AG04450 (cell line): ENCODE results near the gene LSAMP. TPM values are rescaled to one million over a fixed set of nuclear protein-coding genes. Genes with fewer than 3 reads are reported as not detected.
"Not testable (repeated sequence)": the region's sequence is repeated elsewhere in the genome, so short reads cannot be mapped to it uniquely, and the experiment has no call there.

Experiments
- CTCF ChIA-PET: fragments of 300-600, 350-600 bp; formaldehyde crosslinking; extraction: SDS; loops from one replicate; lab custom pipeline; 2022; ENCODE audit warnings: antibody characterized with exemption, inconsistent platforms; lab: Charles Lee
- POLR2A ChIA-PET: fragments of 350-600 bp; formaldehyde crosslinking; extraction: SDS; loops from one replicate; lab custom pipeline; 2021; ENCODE audit warnings: antibody characterized with exemption, inconsistent platforms; lab: Yijun Ruan, JAX
- DNase-seq: peaks from one replicate; pipeline ENCODE4 v3.0.0-alpha.2; 2011; ENCODE audit warnings: low read depth, low spot score
- H3K27ac ChIP-seq: one replicate; pipeline ENCODE4 v1.5.1; 2012; ENCODE audit warnings: low read depth, low read length, control low read depth
- H3K27me3 ChIP-seq: one replicate; pipeline ENCODE4 v1.6.0; 2012; ENCODE audit warnings: low read length; ENCODE audit not compliant: control insufficient read depth, insufficient read depth
- H3K4me3 ChIP-seq: 2 replicates; pipeline ENCODE4 v1.5.1; 2011; ENCODE audit warnings: mild to moderate bottlenecking, low read depth, low read length, control low read depth
- H3K9me3 ChIP-seq: 2 replicates; pipeline ENCODE4 v1.5.1; 2012; ENCODE audit warnings: low read length; ENCODE audit not compliant: control insufficient read depth, insufficient read depth
- polyA plus RNA-seq: library from polyadenylated mRNA; depleted of rRNA; stranded (reverse); fragments of >200 nt; gene quantifications from 2 replicates; pipeline ENCODE4 v1.2.3, GENCODE V29; 2011
- TF ChIP-seq, protein P1 (sequence below): IDR thresholded peaks from 2 replicates; pipeline ENCODE4 v1.5.1; 2011; ENCODE audit warnings: low read depth, low read length, control low read depth, inconsistent platforms

Gene LSAMP
- polyA plus RNA-seq, 1 experiment, result 25.1 TPM

DNA sequence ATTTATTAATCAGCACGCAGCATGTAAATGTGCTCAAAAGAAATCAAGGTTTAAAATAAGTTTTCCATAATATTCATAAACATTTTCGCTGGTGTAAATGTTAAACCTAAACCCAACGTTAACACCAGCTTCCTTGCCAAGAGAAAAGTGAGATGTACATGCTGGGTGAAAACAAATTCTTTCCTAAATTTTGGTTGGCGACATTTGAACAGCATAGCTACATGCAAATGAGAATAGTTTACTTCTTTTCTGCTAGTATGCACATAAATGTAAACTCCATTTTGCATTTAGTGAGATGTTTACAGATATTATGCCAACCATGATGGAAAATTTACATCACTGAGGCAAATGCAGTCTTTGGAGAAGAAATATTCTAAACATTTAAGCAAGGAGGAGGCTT lies 639.8 kb downstream of the LSAMP start:
- Histone ChIP-seq H3K27ac (no peak overlapping the region), H3K9me3 (no peaks in the 10 kb centered on the region), H3K27me3 (no peaks in the 10 kb centered on the region), H3K4me3 (no peak overlapping the region)
- TF ChIP-seq, protein P1, sequence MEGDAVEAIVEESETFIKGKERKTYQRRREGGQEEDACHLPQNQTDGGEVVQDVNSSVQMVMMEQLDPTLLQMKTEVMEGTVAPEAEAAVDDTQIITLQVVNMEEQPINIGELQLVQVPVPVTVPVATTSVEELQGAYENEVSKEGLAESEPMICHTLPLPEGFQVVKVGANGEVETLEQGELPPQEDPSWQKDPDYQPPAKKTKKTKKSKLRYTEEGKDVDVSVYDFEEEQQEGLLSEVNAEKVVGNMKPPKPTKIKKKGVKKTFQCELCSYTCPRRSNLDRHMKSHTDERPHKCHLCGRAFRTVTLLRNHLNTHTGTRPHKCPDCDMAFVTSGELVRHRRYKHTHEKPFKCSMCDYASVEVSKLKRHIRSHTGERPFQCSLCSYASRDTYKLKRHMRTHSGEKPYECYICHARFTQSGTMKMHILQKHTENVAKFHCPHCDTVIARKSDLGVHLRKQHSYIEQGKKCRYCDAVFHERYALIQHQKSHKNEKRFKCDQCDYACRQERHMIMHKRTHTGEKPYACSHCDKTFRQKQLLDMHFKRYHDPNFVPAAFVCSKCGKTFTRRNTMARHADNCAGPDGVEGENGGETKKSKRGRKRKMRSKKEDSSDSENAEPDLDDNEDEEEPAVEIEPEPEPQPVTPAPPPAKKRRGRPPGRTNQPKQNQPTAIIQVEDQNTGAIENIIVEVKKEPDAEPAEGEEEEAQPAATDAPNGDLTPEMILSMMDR, result no peak
- ChIA-PET POLR2A (interaction anchor here (0.9 to 1.8 kb wide), 3 partner anchors 15 to 20 kb away, joined by 4 to 21 read pairs (median 5); no protein-coding TSS in a partner anchor), CTCF (interaction anchor here (1.1 to 3.8 kb wide), 2 partner anchors 10 to 21 kb away, joined by 5 to 34 read pairs; no protein-coding TSS in a partner anchor)
- DNase-seq, result no peak

DNA sequence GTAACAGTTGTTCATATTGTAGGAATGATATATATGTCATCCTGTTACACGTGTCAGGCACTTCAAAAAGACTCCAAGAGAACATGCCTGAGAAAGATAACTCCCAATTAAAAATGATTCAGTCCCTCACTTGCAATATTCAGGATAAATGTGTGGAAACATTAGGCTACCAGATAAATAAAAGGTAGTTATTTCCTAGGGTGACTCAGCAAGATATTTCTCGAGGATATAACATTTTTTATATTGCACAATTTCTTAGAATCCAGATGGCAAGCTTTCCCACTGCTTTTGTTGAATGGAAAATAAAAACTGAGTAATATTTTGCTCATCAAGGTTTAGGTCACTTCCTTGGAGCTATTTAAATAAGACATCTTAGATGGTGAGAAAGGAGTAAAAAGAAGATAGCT lies 640.6 kb downstream of the LSAMP start:
- TF ChIP-seq, protein P1, result no peak
- POLR2A ChIA-PET, result interaction anchor here (0.9 to 1.8 kb wide), 3 partner anchors 14 to 20 kb away, joined by 4 to 21 read pairs (median 5); no protein-coding TSS in a partner anchor
- peak overlapping the region; percentile 10; the same call in 1 of the 2 replicates for H3K4me3 ChIP-seq
- H3K9me3 ChIP-seq, result no peaks in the 10 kb centered on the region
- peak overlapping the region; percentile 95 for H3K27ac ChIP-seq
- CTCF ChIA-PET, result interaction anchor here (0.7 to 3.8 kb wide), 3 partner anchors 10 to 588 kb away, joined by 3 to 34 read pairs (median 5); no protein-coding TSS in a partner anchor
- no peaks in the 10 kb centered on the region for H3K27me3 ChIP-seq
- no peak for DNase-seq

DNA sequence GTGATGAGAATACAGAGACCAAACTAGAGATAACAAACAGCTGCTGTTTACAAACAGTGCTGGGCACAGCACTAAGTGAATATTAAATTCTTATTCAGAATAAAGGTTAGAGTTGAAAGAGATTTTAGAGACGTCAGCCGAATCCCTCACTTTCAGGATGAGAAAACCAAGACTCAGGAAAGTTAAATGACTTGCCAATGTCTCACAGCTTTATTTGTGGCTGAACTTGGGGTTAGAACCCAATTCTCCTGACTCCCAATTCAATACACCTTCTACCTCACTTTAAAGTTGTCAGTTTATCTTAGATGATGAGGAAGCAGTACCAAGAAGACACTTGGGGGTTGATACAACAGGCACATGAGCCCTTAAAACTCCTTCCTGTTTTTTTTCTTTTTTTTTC lies 641.1 kb downstream of the LSAMP start:
- H3K27ac ChIP-seq, result peak overlapping the region; percentile 73
- H3K27me3 ChIP-seq, result no peaks in the 10 kb centered on the region
- DNase-seq, result no peak
- ChIA-PET CTCF (interaction anchor here (0.7 to 3.8 kb wide), 3 partner anchors 11 to 587 kb away, joined by 3 to 34 read pairs (median 5); no protein-coding TSS in a partner anchor), POLR2A (interaction anchor here (0.7 to 1.8 kb wide), 2 partner anchors 15 to 20 kb away, joined by 3 to 21 read pairs; no protein-coding TSS in a partner anchor)
- no peak overlapping the region for H3K4me3 ChIP-seq
- TF ChIP-seq, protein P1, result no peak
- no peaks in the 10 kb centered on the region for H3K9me3 ChIP-seq

DNA sequence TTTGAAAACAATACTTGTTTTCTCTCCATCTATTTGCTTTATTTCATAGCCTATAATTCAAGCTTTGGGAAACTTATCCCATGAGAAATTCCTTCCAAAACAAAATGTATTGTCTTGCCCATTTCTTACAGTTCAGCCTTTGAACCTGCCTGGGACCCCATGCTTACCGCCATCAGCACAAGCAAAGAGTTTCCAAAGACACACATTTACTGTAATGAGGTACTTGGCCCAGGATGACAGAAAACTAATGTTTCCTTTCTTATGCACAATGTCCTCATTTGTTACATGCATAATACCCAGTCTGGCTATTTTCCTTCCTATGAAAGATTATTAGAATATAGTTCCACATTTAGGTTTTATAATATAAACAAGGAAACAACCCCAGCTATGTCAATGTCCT lies 641.6 kb downstream of the LSAMP start:
- H3K27ac ChIP-seq, result no peak overlapping the region
- TF ChIP-seq, protein P1, result no peak
- POLR2A ChIA-PET, result interaction anchor here (0.6 to 0.7 kb wide), 2 partner anchors 19 to 20 kb away, joined by 3 read pairs; no protein-coding TSS in a partner anchor

DNA sequence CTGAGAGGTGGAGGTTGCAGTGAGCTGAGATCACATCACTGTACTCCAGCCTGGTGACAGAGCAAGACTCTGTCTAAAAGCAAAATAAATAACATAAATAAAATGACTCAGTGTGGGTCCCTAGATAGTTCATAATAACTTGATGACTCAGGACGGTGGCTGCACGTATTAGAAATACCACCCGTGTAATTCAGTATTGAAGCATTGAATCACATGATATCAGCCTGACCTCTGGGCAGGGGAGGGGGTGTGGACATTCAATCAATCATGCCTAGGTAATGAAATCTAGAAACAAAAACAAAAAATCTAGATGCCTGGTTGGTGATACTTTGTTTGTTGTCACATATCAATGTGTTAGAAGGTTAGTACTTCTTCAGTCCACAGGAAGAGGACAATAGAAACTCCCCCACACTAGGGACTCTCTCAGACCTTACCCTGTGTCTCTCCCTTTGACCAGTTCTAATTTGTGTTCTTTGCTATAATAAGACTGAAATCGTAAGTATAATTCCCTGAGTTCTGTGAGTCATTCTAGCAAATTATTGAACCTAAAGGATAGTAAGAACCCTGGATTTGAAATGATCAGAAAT lies 644.7 kb downstream of the LSAMP start:
- ChIA-PET POLR2A (no interaction called here), CTCF (no interaction called here)
- Histone ChIP-seq H3K27me3 (no peaks in the 10 kb centered on the region), H3K9me3 (no peaks in the 10 kb centered on the region), H3K4me3 (no peak overlapping the region), H3K27ac (no peak overlapping the region)
- TF ChIP-seq, protein P1, result no peak
- DNase-seq, result no peak

More for the DNA sequence above, 641.6 kb downstream of the LSAMP start:
- DNase-seq, result no peak
- Histone ChIP-seq H3K9me3 (no peaks in the 10 kb centered on the region), H3K4me3 (no peak overlapping the region), H3K27me3 (no peaks in the 10 kb centered on the region)
- CTCF ChIA-PET, result interaction anchor here (0.9 to 3.8 kb wide), 4 partner anchors 12 to 586 kb away, joined by 3 to 34 read pairs (median 5); no protein-coding TSS in a partner anchor

DNA sequence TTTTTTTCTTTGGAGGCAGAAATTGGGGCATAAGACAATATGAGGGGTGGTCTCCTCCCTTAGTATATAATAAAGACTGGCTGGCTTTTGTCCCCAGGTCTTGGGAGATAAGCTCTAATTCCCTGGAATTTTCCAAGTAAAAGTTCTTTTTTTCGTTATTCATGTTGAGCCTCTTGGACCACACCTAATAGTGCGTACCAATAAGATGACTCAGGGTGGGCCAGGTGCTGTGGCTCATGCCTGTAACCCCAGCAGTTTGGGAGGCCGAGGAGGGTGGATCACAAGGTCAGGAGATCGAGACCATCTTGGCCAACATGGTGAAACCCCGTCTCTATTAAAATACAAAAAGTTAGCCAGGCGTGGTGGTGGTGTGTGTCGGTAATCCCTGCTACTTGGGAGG lies 645.2 kb downstream of the LSAMP start:
- DNase-seq, H3K27me3 ChIP-seq, CTCF ChIA-PET, H3K27ac ChIP-seq, POLR2A ChIA-PET, H3K9me3 ChIP-seq, H3K4me3 ChIP-seq: not testable (repeated sequence)
